Measurements from ENCODE around the gene CRYL1. TPM values are rescaled to one million over a fixed set of nuclear protein-coding genes. Genes with fewer than 3 reads are reported as not detected.

The CRYL1 gene
- total RNA-seq, 1 donor from 2014 or later: 17.8 TPM

DNA sequence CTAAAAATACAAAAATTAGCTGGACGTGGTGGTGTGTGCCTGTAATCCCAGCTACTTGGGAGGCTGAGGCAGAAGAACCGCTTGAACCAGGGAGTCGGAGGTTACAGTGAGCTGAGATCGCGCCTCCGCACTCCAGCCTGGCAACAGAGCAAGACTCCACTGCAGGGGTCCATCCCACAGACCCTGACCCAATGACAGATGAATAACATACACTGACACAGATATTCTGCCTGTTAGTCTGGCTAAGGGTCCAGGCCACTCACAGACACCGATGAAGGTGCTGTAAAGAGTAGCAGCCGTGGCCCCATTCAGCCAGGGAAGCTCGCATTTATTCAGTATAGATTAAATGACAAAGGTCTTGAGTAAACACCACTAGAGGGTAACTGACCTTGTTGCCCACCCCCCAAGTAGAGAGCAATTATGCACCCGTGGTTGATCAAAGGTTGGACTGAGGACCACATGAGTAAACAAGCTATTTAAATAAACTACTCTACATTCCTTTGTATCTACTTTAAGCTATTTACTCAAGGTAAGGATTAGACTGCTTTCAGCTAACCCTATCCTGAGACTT, 8.5 kb upstream of the CRYL1 start:
- no peak for DNase-seq (ENCODE audit: low spot score)

DNA sequence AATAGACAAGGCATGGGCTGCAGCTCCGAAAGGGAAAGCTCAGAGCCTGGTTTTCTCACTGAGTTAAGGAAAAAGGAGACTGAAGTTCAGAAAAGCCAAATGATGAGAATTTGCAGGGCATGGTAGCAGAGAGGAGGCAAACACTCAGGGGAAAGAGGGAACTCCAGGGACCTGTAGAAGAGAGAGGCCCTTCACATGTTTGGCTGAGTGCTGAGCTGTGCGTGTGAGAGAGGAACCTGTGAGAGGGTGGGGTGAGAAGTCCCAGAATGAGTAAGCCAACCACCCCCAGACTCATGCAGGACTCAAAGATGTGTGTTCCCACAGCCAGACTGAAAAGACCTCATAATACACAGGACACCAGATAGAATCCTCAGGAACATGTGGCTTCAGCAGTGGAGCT, 2.8 kb upstream of the CRYL1 start:
- no peak for DNase-seq (ENCODE audit: low spot score)

DNA sequence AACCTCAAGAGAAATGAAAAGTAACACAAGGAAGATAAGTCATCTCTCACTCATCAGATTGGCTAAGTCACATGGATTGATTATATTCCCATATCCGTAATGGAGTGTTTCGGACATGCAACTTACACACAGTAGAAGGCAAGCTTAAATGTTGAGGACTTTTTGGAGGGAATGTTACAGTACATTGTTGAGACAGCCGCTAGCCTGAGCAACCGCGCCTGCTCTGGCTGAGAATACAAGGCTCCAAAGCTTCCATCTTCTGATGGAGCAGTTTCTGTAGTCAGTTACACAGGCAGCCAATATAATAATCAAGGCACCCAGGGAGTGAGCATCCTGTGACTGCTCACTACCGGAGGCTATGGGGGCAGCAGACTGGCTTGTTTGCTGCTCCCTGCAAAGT, 1.0 kb upstream of the CRYL1 start:
- no peak for DNase-seq (ENCODE audit: low spot score)

DNA sequence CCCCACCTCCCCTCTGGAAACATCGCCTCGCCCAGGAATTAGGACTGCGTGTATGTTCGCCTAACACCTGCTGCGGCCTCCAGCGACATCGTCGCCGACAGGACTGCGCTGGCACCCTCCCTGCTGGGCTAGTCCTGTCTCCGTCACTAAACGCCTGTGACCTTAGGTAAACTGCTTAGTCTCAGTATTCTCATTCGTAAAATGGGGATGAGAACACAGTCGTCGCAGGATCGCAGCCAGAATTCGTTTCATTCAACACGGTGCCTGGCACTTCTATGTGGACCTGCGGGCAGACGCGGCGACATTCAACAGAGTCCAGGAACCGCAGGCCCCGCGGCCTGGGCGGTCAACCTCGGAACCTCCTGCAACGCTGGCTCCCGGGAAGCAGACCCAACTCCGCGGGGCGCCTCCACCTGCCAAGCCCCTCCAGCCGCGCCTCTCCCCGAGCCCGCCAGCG, 485 bp downstream of the CRYL1 start:
- peak; percentile 13 for DNase-seq (ENCODE audit: low spot score)

DNA sequence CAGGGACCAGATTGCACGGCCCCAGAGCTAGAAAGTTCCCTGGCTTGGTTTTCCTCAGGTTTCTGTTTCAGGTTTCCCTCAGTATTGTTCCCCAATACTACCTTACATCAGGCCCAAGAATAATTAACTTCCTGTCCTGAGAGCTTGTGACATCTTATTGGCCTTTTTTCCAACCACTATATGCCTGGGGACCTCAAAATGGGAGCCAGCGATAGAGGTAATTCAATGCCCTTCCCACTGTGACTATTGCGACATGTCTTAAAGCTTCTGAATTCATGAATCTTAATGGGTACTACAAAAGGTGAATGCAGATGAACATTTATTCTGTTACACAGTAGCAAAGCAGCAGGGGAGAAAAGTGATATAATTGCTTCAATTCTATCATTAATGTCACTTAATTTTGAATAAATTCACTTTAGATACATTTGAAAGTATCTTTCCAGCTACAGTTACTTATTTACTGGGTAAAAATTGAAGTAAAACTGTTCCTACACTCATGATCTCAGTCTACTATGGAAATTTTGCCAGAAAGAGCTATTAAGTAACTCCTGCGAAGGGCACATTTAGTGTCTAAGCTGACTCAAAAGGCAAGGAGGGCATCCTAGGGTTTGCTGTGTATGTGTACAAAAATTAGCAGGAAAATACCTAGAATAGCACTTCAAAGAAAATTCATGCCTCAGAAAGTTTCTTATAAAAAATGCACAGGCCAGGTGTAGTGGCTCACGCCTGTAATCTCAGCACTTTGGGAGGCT, 4.1 kb downstream of the CRYL1 start:
- no peak for DNase-seq (ENCODE audit: low spot score)

DNA sequence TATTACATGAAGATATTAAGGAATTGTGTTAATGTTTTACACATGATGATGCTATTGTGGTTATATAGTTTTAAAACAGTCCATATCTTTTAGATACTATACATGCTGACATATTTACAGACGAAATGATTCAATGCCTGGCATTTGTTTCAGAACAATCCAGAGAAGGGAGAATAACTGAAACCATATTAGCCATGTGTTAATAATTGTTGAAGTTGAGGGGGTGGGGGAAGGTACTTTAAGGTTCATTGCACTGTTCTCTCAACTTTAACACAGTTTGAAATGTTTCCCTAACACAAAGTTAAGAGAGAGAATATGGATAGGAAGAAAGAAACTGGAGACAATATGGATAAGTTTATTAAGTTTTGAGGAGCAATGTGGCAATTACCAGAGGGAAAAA, 5.8 kb downstream of the CRYL1 start:
- no peak for DNase-seq (ENCODE audit: low spot score)

DNA sequence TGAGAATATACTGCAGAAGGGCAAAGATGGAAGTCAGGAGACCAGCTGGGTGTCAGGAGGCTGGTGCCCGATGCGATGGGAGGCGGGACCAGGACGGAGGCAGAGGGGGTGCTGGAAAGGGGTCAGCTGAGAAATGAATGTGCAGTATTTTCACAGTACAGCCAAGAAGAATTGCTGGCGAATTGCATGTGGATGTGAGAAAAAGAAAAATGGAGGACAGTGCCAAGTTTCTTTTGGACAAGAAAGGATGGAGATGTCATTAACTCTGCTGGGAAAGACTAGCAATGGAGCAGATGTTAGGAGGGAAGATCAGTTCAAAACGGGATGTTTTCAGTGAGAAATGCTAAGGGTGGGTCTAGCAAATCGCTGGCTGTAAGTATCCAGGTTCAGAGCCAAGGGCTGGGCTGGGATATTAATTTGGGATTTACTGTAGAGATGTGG, 7.0 kb downstream of the CRYL1 start:
- DNase-seq (ENCODE audit: low spot score): no peak

DNA sequence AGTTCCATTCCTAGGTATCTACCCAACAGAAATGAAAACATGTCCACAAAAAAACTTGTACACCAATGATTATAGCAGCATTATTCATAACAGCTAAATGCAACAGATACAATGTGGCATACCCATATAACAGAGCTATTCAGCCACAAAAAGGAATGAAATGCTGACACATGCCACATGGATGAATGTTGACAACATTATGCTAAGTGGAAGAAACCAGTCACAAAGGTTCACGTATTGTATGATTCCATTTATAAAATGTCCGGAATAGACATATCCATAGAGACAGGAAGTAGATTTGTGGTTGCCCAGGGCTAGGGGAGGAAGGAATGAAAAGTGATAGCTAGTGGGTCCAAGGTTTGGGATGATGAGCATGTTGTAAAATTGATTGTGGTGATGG, 10.8 kb downstream of the CRYL1 start:
- DNase-seq (ENCODE audit: low spot score): no peak

DNA sequence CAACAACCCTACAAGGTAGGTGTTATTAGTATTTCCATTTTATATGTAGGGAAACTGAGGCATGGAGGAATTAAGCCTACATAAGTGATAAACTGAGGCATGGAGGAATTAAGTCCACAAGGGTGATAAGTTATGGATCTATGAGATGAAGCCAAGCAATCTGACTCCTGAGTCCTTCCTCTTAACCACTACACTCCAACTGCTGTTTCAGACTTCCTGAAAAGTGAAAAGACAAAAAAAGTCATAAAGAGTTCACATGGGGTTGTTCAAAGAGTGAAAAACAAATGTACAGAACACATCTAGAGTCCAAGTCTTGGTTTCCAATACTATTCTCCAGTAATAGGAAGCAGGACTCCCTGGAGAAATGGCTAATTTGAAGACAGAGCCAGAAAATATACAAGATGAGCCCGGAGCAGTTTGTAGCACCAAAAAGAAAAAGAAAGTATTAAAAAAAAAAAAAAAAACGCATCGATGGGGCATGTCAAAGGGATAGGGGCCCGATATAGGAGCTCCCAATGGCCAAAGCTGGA, 12.1 kb downstream of the CRYL1 start:
- no peak for DNase-seq (ENCODE audit: low spot score)

DNA sequence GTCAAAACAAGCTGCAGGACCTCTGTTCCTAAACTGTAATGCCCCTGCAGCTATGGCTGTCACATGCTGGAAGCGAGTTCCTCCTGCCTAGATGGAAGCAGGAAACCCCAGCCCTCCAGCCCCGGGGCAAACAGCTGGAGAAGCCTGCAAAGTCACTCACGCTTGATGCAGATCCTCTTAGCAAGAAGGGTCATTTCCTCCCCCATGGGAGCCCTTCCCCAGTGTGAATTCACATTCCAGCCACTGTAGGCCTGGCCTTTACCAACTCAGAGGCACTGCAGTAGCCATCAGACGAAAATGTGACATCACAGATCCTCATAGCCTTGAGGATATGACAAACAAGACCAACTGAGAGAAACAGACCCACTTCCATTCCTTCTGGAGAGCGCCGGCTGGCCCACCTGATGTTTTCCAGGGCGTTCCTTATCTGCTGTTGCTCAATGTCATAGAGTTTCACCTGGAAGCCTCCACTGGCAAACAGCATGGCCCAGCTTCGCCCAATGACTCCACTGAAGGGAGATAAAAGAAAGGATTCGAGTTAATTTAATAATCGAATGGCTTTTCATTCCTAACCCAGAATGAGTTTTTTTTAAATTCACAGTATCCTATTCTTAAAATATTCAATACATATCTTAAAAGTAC, 13.5 kb downstream of the CRYL1 start:
- DNase-seq (ENCODE audit: low spot score): no peak

DNA sequence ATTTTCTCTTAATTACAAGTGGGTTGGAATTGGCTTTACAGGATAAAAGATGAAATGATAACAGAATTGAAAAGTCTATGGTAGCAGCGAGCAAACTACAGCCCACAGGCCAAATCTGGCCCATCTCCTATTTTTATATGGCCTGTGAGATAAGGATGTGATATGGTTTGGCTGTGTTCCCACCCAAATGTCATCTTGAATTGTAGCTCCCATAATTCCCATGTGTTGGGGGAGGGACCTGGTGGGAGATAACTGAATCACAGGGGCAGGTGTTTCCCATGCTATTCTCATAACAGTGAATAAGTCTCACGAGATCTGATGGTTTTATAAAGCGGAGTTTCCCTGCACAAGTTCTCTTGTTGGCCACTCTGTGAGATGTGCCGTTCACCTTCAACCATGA, 19.0 kb downstream of the CRYL1 start:
- DNase-seq (ENCODE audit: low spot score): no peak

DNA sequence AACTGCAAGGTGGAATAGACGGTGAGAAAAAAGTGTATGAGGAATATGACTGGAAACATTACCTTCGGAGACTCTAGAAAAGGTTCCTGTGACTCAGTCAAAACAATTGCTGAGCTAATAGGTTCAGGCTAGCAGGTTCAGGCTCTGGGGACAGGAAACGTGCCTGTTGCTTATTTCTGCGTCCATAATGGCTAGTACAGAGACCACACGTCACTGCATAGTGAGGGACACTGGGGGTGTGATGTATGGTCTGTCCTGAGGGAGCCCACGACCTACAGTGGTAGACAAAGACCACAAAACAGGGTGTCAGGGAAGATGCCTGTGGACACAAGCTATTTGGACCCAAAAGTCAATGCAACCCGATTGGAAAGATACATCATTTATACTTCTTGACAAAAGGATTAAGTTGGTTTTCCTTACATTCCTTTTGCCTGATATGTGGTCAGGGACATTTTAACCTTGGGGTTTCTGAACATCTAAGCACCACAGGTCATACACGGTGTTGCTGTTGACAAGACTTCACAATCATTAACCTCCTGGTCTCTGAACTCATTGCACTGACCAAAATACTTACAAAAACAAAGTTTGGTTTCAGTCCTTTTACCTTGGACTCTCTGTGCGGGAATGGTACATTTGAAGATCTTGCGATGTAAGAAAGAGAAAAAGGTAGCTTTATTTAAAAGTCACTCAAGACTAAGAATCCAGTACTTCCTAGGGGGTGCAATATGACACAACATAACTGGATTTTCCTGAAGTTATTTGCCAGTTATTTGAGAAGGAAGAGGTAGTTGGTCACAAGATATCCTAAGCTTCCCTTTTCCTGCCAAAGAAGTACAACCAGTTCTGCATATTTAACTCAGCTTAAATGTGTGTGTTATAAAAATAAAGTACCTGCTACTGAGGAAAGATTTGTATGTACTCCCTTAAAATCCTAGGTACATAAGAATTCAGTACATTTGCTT, 20.0 kb downstream of the CRYL1 start:
- no peak for DNase-seq (ENCODE audit: low spot score)

DNA sequence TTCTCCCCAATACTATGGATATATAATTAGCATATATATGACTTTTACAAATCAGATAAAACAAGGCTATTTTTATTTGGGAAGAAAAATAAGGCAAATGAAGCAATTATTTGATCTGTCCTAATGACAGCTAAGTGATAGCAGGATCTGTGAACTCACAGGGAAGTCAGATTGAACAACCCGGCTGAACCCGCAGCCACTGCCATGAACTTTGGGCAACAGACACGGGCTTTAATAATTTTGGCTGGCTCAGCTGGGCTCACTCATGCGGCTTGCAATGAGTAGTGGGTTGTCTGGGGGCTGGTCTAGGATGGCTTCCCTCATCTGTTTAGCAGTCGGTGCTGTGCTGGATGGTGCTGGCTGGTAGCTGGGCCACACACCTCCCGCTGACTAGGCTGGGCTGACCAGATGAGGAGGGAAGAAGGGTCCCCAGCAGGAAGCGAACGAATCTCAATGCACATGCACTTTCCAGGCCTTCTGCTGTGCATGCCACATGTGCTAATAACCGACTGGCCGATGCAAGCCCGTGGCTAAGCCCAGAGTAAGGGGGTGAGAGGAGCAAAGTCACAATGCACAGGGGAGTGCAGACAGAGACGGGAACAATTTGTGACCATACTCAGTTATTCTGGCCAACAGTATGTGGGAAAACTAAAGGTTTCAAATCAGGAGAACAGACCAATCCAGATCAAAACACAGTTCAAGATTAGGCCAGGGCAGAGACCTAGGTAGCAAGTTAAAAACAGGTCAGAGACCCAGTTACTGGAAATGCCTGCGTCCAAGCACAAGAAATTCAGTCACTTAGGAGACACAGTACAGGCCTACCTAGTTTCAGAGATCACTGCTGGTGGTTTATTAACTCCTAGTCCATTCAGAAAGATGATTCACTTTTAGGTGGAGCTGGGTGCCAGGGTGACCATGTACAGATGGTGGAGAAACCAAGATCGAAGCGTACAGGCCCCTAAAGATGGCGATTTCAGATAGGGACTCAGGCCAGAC, 22.3 kb downstream of the CRYL1 start:
- no peak for DNase-seq (ENCODE audit: low spot score)

DNA sequence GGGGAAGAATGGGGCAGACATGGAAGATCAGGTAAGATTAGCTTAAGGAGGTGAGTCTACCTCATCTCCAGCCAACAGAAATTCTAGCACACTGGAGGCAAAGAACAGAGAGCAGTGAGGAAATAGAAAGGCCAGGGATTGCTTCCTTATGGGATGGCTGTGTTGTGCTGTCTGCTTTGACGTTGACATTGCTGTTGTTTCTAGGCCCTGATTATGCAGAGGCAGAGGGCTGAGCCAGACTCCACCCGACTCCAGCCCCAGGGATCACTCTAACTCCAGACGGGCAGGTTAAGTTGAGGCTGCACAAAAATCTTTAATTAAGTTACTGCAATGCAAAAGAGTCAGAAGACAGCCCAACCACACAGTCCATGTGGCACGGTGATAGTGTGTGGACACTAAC, 24.1 kb downstream of the CRYL1 start:
- DNase-seq (ENCODE audit: low spot score): no peak

DNA sequence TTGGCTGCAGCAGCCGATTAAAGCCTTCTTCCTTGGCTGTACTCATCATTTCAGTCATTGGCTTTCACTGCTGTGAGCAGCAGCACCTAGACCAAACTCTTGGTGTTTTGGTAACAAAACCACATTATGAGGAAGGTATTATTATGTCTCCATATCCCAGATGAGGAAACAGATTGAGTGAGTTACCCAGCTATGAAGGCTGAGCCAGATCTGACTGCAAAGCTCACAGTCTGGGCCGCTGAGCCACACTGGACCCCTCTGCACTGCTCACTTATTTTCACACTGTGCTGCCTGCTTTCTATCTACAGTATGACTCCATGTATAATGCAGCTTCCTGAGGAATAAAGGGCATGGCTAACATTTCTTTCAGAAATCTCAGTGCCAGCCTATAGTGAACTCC, 24.5 kb downstream of the CRYL1 start:
- no peak for DNase-seq (ENCODE audit: low spot score)

DNA sequence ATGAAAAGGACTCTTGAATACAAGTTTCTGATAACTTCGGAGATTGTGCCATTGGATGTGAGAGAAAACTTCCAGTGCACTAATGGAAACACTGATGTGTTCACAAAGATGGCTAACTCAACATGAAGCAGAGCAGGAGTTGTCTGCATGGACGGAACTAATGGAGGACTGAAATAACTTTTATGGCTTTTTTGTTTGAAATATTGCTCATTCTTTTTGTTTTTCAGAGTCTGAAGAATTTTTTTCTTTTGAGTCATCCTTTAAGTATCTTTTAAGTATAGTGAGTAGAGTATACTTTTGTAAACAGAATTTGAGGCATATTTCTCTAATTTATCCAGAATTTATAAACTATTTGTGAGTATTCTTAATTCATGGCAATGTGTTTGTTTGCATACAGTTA, 25.7 kb downstream of the CRYL1 start:
- no peak for DNase-seq (ENCODE audit: low spot score)

DNA sequence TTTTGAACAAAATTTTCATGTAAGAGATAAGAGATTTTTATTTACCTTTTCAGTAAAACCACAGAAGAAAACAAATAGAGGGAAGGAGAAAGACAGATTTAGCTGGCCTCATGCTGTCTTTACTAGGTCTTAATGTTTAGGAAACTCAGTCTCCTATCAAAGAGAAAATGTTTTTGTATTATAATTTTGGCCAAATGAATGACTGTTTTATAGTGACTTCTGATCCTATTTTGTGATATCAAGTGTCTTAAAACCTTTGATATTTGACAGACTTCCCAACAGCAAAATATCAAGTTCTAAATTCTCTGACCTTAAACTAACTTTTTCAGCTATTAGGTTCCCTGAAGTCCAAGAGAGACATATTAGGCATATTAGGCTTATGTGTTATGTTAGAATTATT, 27.0 kb downstream of the CRYL1 start:
- no peak for DNase-seq (ENCODE audit: low spot score)

DNA sequence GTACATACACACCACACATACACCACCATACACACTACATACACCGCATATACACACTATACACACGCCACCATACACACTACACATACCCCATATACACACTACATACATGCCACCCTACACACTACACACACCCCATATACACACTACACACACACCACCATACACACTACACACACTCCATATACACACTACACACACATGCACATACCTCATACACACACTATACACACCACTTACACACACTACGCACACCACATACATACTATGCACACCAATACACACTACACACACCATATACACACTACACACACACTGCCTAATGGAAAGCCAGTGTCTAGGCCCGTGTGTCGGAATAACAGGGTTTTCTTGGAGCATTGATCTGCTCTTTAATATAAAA, 27.5 kb downstream of the CRYL1 start:
- DNase-seq (ENCODE audit: low spot score): no peak

DNA sequence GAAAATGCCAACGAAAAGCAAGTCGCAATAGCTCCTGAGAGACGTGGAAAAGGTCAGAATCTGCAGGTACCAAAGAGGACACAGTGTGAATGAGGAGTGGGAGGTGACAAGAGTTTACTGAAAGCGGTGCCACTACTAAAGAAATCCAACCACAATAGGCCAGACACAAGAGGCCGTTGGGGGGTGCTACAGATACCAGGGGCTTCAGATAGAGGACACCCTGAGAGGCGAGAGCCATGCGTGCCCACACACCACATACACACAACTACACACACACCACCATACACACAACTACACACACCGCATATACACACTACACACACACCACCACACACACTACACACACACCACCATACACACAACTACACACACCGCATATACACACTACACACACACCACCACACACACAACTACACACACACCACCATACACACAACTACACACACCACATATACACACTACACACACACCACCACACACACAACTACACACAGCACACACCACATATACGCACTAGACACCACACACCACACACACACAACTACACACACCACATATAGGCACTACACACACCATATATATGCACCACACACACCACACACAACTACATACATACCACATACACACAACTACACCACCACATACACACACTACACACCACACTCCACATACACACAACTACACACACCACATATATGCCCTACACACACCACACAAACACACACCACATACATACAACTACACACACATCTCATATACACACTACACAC, 28.5 kb downstream of the CRYL1 start:
- DNase-seq (ENCODE audit: low spot score): no peak

All from umbilical cord (tissue), 2 donors.